BE2C (cell line): Measurements from ENCODE around the gene ZNF213.

Experiments
- DNase-seq: peaks from one replicate; pipeline ENCODE4 v3.0.0-alpha.2; 2020
- H3K27me3 ChIP-seq: fragments of 250-450 bp; sonication (Bioruptor Pico); 2 replicates; pipeline ENCODE4 v1.5.1; 2020; ENCODE audit warnings: mild to moderate bottlenecking
- H3K36me3 ChIP-seq: fragments of 250-450 bp; sonication (Bioruptor Pico); 2 replicates; pipeline ENCODE4 v1.5.1; 2020; ENCODE audit warnings: mild to moderate bottlenecking
- H3K4me1 ChIP-seq: fragments of 250-450 bp; sonication (Bioruptor Pico); 2 replicates; pipeline ENCODE4 v1.5.1; 2020
- H3K4me3 ChIP-seq: 2 replicates; pipeline ENCODE4 v1.5.1; 2011; ENCODE audit warnings: low read depth, low read length
- H3K9me3 ChIP-seq: fragments of 250-450 bp; sonication (Bioruptor Pico); 2 replicates; pipeline ENCODE4 v1.5.1; 2020
- CTCF ChIP-seq: IDR thresholded peaks from 2 replicates; pipeline ENCODE4 v1.5.1; 2012; ENCODE audit warnings: mild to moderate bottlenecking, low read depth, low read length

The ZNF213 gene

GRCh38 chr16:3094289-3095027 lies 40.4 kb upstream of the ZNF213 start:
- peak; percentile 83 for TF ChIP-seq CTCF
- Histone ChIP-seq H3K9me3 (no peaks in the 10 kb centered on the region; the same call in 1 of the 2 replicates), H3K27me3 (peaks cover 41% of the 10 kb centered on the region), H3K4me3 (no peak overlapping the region), H3K36me3 (no peaks in the 10 kb centered on the region), H3K4me1 (no peaks in the 10 kb centered on the region)
- DNase-seq, result peak; percentile 48

GRCh38 chr16:3095869-3096268 lies 39.0 kb upstream of the ZNF213 start:
- Histone ChIP-seq H3K36me3 (no peaks in the 10 kb centered on the region), H3K4me1 (peaks cover 3% of the 10 kb centered on the region; the same call in 1 of the 2 replicates), H3K4me3 (no peak overlapping the region), H3K27me3 (peaks cover 28% of the 10 kb centered on the region), H3K9me3 (no peaks in the 10 kb centered on the region; the same call in 1 of the 2 replicates)
- peak; percentile 34 for TF ChIP-seq CTCF
- DNase-seq, result no peak

- TF ChIP-seq CTCF, result no peak
- H3K36me3 ChIP-seq, result no peaks in the 10 kb centered on the region
- H3K27me3 ChIP-seq, result peaks cover 23% of the 10 kb centered on the region
- no peak for DNase-seq
- H3K9me3 ChIP-seq, result no peaks in the 10 kb centered on the region; the same call in 1 of the 2 replicates
- H3K4me1 ChIP-seq, result peaks cover 3% of the 10 kb centered on the region; the same call in 1 of the 2 replicates
- no peak overlapping the region for H3K4me3 ChIP-seq
Observed at GRCh38 chr16:3096362-3096761, 38.5 kb upstream of the ZNF213 start.

- peaks cover 3% of the 10 kb centered on the region; the same call in 1 of the 2 replicates for H3K4me1 ChIP-seq
- H3K27me3 ChIP-seq, result peaks cover 14% of the 10 kb centered on the region
Observed at GRCh38 chr16:3097266-3097665, 37.6 kb upstream of the ZNF213 start.

GRCh38 chr16:3098459-3099394 lies 36.1 kb upstream of the ZNF213 start, which contains the start of gene ZSCAN10:
TSS of gene ZSCAN10 (minus strand) at chr16:3099294. CDS start at chr16:3092937, 6,357 bp downstream.
- Histone ChIP-seq H3K27me3 (peaks cover 5% of the 10 kb centered on the region; the same call in 1 of the 2 replicates), H3K9me3 (no peaks in the 10 kb centered on the region; the same call in 1 of the 2 replicates), H3K4me1 (peaks cover 3% of the 10 kb centered on the region; the same call in 1 of the 2 replicates), H3K36me3 (no peaks in the 10 kb centered on the region), H3K4me3 (no peak within 1 kb of the TSS)
- DNase-seq, result no peak
- TF ChIP-seq CTCF, result no peak

More at GRCh38 chr16:3097266-3097665, 37.6 kb upstream of the ZNF213 start:
- Histone ChIP-seq H3K4me3 (no peak overlapping the region), H3K9me3 (no peaks in the 10 kb centered on the region; the same call in 1 of the 2 replicates), H3K36me3 (no peaks in the 10 kb centered on the region)
- no peak for DNase-seq
- TF ChIP-seq CTCF, result no peak
